NB4 (cell line): ENCODE data around the gene NR1H2.
A peak's percentile ranks its signal among the peaks of the same experiment; 100 is the strongest.

Experiments used
- CTCF ChIP-seq: IDR thresholded peaks from one replicate; pipeline ENCODE4 v1.5.1; 2012; ENCODE audit warnings: low read depth, low read length
- MAX ChIP-seq: IDR thresholded peaks from 2 replicates; pipeline ENCODE4 v1.6.1; 2011; ENCODE audit warnings: low read depth, low read length
- MYC ChIP-seq: IDR thresholded peaks from 2 replicates; pipeline ENCODE4 v1.6.1; 2011; ENCODE audit warnings: low read depth, low read length
- POLR2A ChIP-seq: IDR thresholded peaks from 2 replicates; pipeline ENCODE4 v1.6.1; 2011; ENCODE audit warnings: mild to moderate bottlenecking; ENCODE audit not compliant: insufficient read length; ENCODE audit errors: extremely low read depth

- TF ChIP-seq CTCF (no peak), POLR2A (peak; percentile 57), MAX (peak; percentile 79), MYC (peak; percentile 78)
These were observed 7.8 kb downstream of the NR1H2 start, which contains the start of gene POLD1 for GRCh38 chr19:50383852-50384684.
